ENCODE measurements around the gene PIPOX. TPM values are rescaled to one million over a fixed set of nuclear protein-coding genes. Genes with fewer than 3 reads are reported as not detected.

The PIPOX gene
- total RNA-seq, 2 donors from 2014 or later, result 3.1 TPM; not detected in 1

DNA sequence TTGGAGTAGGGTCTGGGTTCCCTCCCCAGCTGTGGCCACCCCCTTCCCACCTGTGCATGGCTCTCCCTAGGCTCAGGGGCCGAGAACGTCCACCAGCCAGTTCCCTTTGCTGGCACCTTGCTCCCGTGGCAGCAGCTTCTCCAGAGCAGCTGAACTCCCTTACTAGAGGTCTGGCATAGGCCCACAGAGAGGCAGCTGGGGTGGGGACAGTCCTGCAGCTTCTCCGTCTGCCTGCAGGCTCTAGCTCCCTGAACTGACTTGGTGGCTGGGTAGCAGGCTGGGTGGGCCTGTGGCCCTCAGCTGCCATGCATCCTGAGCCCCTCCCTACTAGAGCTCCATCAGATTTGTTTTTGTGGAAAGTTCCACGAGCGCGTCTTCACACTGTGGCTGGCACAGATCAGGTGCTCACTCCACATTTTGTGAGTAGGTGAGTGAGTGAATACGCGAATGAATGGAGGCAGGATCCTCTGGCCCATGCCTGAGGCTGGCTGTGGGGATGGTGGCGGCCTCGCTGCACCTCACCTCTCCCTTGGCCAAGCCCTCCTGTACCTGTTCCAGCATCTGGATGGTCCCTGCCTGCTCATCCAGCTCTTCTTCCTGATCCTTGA, 51.3 kb downstream of the PIPOX start:
- 71 to 92% methylated on average over 4 to 11 of the region's 11 CpGs for WGBS, 2 donors
- H3K9me3 ChIP-seq, result no peaks in the 10 kb centered on the region
- H3K27me3 ChIP-seq, result no peaks in the 10 kb centered on the region
- intact Hi-C loops (cut with DNase I), result no loop called here
- no peaks in the 10 kb centered on the region for H3K4me1 ChIP-seq
- DNase-seq (no peak), ATAC-seq (no peak)
- no peak overlapping the region for H3K4me3 ChIP-seq
- no peak overlapping the region for H3K27ac ChIP-seq
- H3K36me3 ChIP-seq (replicated peaks in 1 of 2; ENCODE audit: insufficient read depth in 1 of 2, low read depth in 2 of 2), result peaks cover 14 to 57% of the 10 kb centered on the region in 2 donors
- TF ChIP-seq, protein P1, sequence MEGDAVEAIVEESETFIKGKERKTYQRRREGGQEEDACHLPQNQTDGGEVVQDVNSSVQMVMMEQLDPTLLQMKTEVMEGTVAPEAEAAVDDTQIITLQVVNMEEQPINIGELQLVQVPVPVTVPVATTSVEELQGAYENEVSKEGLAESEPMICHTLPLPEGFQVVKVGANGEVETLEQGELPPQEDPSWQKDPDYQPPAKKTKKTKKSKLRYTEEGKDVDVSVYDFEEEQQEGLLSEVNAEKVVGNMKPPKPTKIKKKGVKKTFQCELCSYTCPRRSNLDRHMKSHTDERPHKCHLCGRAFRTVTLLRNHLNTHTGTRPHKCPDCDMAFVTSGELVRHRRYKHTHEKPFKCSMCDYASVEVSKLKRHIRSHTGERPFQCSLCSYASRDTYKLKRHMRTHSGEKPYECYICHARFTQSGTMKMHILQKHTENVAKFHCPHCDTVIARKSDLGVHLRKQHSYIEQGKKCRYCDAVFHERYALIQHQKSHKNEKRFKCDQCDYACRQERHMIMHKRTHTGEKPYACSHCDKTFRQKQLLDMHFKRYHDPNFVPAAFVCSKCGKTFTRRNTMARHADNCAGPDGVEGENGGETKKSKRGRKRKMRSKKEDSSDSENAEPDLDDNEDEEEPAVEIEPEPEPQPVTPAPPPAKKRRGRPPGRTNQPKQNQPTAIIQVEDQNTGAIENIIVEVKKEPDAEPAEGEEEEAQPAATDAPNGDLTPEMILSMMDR (IDR thresholded peaks at IDR 0.05), result no peak
- no peak for TF ChIP-seq POLR2A (IDR thresholded peaks at IDR 0.05)

- Histone ChIP-seq H3K4me1 (no peaks in the 10 kb centered on the region), H3K36me3 (replicated peaks in 1 of 2; ENCODE audit: insufficient read depth in 1 of 2, low read depth in 2 of 2) (peaks cover 14 to 56% of the 10 kb centered on the region in 2 donors), H3K4me3 (no peak overlapping the region), H3K9me3 (no peaks in the 10 kb centered on the region), H3K27ac (no peak overlapping the region), H3K27me3 (no peaks in the 10 kb centered on the region)
- intact Hi-C loops (cut with DNase I), result no loop called here
- no peak for DNase-seq
- no peak for TF ChIP-seq POLR2A (IDR thresholded peaks at IDR 0.05)
- TF ChIP-seq, protein P1 (IDR thresholded peaks at IDR 0.05), result no peak
- 89 to 92% methylated on average over 6 of the region's 6 CpGs for WGBS, 2 donors
- ATAC-seq, result no peak
Measured at GRCh38 chr17:29095439-29095838, 52.5 kb downstream of the PIPOX start.

DNA sequence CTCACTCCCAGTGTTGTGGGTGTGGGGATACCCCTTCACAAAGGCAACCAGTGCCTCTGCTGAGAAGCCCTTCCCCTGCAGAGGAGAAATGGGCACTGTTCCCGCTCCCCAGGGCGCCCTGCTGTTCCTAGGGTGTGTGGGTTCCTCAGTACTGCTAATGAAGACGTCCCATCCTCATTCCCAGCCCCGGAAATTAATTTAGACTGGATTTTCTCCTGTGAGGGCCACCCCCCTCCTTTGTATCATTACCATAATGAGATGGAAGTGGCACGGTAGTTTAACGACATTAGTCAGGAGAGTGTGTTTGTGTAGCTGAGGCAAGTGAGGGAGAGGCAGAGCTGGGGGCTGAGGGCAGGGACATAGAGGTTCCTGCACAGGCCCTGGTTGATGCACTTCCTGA, 53.2 kb downstream of the PIPOX start:
- H3K36me3 ChIP-seq (replicated peaks in 1 of 2; ENCODE audit: insufficient read depth in 1 of 2, low read depth in 2 of 2), result peaks cover 14 to 52% of the 10 kb centered on the region in 2 donors
- H3K27me3 ChIP-seq, result no peaks in the 10 kb centered on the region
- H3K9me3 ChIP-seq, result no peaks in the 10 kb centered on the region
- no peak overlapping the region for H3K4me3 ChIP-seq
- TF ChIP-seq, protein P1 (IDR thresholded peaks at IDR 0.05), result no peak
- TF ChIP-seq POLR2A (IDR thresholded peaks at IDR 0.05), result no peak
- WGBS, 2 donors, result 68 to 90% methylated on average over 4 to 6 of the region's 6 CpGs
- no peak for ATAC-seq
- DNase-seq, result no peak
- intact Hi-C loops (cut with DNase I), result no loop called here
- no peaks in the 10 kb centered on the region for H3K4me1 ChIP-seq
- H3K27ac ChIP-seq, result no peak overlapping the region

- Histone ChIP-seq H3K27me3 (no peaks in the 10 kb centered on the region), H3K4me1 (no peaks in the 10 kb centered on the region), H3K27ac (no peak overlapping the region), H3K9me3 (no peaks in the 10 kb centered on the region), H3K4me3 (no peak overlapping the region), H3K36me3 (replicated peaks in 1 of 2; ENCODE audit: insufficient read depth in 1 of 2, low read depth in 2 of 2) (peaks cover 8 to 36% of the 10 kb centered on the region in 2 donors)
- ATAC-seq (no peak), DNase-seq (no peak)
- 85 to 96% methylated on average over 2 to 5 of the region's 5 CpGs for WGBS, 2 donors
- intact Hi-C loops (cut with DNase I), result no loop called here
- TF ChIP-seq, protein P1 (IDR thresholded peaks at IDR 0.05), result no peak
- no peak for TF ChIP-seq POLR2A (IDR thresholded peaks at IDR 0.05)
Measured at GRCh38 chr17:29099527-29099926, 56.6 kb downstream of the PIPOX start.

DNA sequence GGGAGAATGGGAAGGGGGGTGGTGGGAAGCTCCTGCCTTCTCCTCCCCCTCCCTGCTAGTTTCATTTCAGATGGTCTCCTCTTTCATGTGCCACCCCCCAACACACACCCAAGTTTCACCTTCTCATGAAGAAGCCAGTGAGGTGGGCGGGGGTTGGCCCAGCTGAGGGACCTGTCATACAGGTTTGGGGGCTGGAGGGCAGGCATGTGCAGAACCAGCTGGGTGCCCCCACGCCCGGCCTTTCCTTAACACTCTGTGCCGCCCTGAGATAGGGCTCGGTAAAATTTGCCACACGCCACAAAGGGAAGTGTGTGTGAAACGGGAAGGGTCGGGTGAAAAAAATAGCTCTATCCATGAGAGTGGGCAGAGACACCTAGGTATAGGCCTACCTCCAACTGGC, 57.4 kb downstream of the PIPOX start:
- Histone ChIP-seq H3K4me1 (peaks cover 3% of the 10 kb centered on the region), H3K27me3 (no peaks in the 10 kb centered on the region), H3K27ac (no peak overlapping the region), H3K9me3 (no peaks in the 10 kb centered on the region), H3K36me3 (replicated peaks in 1 of 2; ENCODE audit: insufficient read depth in 1 of 2, low read depth in 2 of 2) (peaks cover 8 to 29% of the 10 kb centered on the region in 2 donors), H3K4me3 (no peak overlapping the region)
- no peak for TF ChIP-seq POLR2A (IDR thresholded peaks at IDR 0.05)
- TF ChIP-seq, protein P1 (IDR thresholded peaks at IDR 0.05), result no peak
- intact Hi-C loops (cut with DNase I), result no loop called here
- ATAC-seq (no peak), DNase-seq (no peak)
- whole genome bisulfite sequencing, 2 donors, result 79 to 89% methylated on average over 8 of the region's 8 CpGs
